ENCODE data around the gene PUDP.
A peak's percentile ranks its signal among the peaks of the same experiment; 100 is the strongest.
"Not testable (repeated sequence)": the region's sequence is repeated elsewhere in the genome, so short reads cannot be mapped to it uniquely, and the experiment has no call there.

The PUDP gene

DNA sequence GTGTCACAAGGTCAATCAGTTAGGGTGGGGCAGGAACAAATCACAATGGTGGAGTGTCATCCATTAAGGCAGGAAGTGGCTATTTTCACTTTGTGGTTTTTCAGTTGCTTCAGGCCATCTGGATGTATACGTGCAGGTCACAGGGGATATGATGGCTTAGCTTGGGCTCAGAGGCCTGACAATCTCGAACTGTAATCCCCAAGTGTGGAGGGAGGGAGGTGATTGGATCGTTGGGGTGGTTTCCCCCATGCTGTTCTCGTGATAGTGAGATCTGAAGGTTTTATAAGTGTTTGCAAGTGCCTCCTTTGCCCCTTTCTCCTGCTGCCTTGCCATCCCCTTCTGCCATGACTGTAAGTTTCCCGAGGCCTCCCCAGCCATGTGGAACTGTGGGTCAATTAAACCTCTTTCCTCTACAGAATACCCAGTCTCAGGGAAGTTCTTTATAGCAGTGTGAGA, 37.1 kb downstream of the PUDP start:
- no peak for DNase-seq (ENCODE audit: low read depth in 2 of 3, low spot score in 1 of 3)

DNA sequence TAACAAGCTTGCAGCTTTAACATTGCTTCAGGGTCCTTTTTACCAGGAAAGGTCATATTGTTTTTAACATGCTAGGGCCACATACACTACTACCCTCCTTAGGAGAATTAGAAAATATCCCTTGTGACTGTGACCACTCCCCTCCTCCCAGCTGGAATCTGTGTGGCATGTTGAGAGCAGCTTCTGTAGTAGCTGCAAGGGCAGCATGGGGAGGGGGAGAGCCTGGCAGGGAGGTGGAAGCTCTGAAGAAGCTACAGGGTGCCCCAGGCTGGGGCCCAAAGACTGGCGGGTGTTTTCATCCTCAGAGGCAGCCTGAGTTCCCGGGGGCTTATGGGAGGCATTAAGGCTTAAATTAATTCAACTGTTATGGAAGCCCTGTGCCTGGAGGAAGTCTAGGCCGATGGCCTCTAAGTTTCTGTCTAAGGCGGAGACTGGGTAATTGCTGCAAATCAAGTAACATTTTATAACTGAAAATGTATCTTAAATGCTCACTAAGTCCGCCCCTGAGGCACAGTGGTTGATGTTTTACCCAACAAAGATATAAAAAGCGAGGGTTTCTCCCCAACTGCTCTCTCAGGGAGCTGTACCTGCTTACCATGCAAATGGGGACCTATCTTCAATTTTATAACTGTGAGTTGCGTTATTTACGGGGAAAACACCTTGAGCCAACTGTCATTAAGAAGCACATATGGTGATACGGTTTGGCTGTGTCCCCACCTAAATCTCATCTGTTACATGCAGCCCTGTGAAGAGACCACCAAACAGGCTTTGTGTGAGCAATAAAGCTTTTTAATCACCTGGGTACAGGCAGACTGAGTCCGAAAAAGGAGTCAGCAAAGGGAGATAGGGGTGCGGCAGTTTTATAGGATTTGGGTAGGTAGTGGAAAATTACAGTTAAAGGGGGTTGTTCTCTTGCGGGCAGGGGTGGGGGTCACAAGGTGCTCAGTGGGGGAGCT, 37.8 kb downstream of the PUDP start:
- DNase-seq (ENCODE audit: low read depth in 2 of 3, low spot score in 1 of 3): no peak

DNA sequence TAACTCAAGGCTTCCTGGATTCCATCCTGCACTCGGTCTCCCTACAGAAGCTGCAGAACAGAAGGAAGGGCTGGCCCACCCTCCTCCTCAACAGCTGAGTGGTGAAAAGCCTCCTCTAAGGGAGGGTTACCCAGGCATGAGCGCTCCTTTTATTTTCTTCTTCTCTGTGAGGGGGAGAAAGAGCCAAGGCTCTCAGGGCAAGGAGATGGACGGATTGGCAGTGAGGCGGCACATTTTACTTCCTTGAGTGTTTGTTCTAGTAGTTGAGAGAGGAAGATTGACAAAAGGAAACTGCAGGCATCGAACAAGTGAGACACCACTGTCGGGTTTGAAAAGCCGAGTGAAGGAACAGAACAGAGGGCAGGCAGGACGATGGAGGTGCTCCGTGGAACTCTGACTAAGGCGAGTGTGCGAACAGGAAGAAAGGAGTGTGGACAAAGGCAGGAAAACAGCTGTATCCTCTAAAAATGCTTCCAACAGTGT, 38.9 kb downstream of the PUDP start:
- DNase-seq (ENCODE audit: low read depth in 2 of 3, low spot score in 1 of 3): no peak

DNA sequence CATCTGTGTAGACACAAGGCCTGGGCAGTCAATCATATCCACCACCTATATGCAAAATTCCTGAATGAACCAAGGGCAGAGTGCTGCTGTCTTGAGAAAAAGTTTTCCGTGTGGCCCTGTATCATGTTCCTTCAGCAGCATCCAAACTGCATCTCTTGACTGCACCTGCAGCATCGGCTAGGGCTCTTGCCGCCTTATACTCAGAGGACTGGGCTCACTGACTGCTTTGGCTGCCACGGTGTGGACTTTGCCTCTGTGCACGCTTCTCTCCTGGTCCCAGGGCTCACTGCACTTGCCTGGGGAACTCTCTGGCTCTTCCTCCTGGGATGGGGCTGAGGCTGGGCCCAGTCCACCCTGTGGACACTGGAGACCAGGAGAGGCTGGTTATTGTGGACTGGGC, 39.9 kb downstream of the PUDP start:
- DNase-seq (ENCODE audit: low read depth in 2 of 3, low spot score in 1 of 3): no peak

DNA sequence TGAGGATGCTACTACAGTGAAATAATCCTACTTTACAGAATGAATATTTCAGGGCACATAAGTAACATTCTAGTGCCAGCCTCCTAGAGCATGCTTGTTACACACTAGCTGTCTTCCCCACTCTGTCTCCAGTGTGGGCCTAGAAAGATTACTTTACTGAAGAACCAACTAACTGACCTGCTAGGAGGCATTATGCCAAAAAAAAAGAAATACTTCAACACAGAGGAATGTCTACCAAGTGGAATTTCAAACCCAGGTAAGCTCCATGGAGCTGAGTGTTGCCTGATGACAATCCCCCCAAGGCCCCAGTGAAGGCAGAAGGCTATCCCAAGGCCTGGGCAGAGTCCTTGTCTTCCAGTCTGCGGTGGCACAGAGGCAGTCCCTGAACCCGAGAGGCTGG, 41.3 kb downstream of the PUDP start:
- no peak for DNase-seq (ENCODE audit: low read depth in 2 of 3, low spot score in 1 of 3)

DNA sequence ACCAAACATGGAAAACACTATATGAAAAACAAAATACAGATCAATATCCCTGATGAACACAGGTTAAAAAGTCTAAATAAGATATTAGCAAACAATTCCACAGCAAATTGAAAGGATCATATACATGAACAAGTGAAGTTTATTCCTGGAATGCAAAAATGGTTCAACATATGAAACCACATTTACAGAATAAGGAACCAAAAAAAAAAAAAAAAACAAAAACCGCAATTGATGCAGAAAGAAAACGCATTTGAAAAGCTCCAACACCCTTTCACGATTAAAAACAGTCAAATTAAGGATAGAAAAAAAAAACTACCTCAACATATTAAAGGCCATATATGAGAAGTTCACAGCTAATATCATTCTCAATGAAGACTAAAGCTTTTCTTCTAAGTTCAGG, 45.8 kb downstream of the PUDP start:
- DNase-seq (ENCODE audit: low read depth in 2 of 3, low spot score in 1 of 3): no peak

DNA sequence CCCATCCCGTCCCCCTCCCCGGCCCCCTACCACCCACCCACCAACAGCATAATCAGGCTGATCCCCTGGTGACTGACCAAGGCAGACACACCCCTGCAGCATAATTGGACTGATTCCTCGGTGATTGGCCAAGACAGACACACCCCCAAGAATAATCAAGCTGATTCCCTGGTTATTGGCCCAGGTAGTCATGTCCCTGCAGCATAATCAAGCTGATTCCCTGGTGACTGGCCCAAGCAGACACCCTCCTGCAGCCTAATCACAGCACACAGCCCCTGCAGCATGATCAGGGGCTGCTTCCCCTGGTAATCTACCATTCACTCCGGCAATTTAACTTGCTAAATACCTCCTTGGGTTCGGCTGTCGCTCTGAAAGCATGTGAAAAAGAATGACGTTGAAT, 47.9 kb downstream of the PUDP start:
- no peak for DNase-seq (ENCODE audit: low read depth in 2 of 3, low spot score in 1 of 3)

DNA sequence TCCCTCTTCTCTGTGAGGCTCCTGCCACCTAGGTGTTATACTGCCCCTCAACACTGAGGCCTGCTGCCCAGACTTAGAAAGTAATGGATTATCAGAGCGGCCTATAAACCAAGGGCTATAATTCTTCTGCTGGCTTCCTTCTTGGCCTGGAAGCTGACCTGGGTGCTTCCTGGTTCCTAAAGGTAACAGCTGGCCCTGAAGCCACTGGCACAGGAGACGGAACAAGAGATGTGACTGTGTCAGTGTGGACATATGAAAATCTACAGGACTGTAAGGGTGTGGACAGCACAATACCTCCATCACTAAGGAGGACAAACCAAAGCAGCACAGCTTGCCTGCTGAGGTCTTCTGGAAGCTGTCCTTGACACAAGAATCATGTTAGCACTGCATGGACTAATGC, 52.3 kb downstream of the PUDP start:
- DNase-seq (ENCODE audit: low read depth in 2 of 3, low spot score in 1 of 3): not testable (repeated sequence)

DNA sequence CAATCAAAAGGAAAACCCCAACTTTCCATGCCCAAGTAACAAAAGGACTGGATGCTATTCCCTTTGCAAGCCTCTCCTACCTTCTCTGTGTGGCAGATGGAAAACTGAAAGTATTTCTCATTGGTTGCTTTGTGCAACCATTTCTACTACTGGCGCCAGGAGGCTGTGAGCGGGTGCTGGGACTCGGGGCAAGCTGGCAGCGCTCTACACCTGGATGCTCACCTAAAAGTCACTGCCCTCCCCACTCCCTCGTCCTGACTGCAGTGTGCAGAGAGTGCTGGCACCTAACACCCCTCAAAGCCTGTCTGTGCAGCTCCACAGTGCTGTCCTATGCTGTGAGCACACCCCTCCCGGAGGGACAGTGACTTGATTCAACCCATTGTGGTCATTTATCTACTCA, 54.6 kb downstream of the PUDP start:
- DNase-seq (ENCODE audit: low read depth in 2 of 3, low spot score in 1 of 3): no peak

DNA sequence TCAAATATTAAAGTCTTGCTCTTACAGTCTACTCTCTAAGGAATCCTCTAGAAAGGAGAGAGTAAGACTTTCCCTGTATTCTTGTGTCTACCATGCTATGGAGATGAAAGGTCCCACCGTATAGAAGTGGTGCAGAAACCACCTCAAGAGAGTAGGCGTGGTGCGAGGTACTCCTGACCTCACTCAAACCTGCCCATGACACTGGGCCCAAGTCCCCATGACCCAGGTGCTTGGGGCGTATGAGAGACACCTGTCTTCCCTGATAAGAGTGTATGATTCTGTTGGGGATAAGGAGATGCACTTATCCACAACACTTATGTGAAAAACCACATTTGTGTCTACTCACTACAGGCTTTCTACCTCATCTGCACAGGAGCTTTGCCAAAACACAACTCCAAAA, 55.4 kb downstream of the PUDP start:
- DNase-seq (ENCODE audit: low read depth in 2 of 3, low spot score in 1 of 3): no peak

DNA sequence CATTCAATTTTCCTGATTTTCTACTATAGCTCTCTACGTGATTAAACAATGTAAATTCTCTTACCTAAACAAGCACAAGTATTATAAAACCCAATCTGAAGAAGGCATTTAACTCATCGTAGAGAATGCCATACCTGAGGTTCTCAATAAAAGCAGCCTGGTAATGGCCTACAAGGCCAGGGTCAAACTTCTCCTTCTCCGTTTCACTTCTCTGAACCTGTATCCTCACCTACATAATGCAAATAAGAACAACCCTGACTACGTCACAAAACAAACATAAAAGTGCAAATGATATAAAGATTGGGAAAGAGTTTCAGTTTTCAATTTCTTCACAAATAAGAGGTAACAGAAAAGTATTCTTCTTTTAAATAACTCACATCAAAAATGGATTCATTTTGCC, 56.0 kb downstream of the PUDP start:
- DNase-seq (ENCODE audit: low read depth in 2 of 3, low spot score in 1 of 3): no peak

DNA sequence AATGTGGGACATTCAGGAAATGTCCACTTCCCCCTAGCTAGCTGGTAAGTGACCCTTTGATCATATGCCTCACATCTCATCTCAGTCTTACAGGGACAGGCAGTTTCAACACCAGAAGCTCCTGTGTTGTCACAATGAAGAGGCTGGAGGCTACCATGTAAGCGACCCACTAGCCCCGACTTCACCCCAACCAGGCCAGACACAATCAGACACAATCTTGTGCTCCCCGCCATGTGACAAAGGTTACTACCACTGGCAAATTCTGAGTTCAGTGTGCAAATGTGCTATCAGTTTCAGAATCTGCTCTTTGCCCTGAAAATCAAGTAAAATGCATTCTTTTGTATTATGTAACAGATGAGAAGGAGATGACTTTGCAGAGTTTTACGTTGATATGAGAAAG, 57.3 kb downstream of the PUDP start:
- no peak for DNase-seq (ENCODE audit: low read depth in 2 of 3, low spot score in 1 of 3)

DNA sequence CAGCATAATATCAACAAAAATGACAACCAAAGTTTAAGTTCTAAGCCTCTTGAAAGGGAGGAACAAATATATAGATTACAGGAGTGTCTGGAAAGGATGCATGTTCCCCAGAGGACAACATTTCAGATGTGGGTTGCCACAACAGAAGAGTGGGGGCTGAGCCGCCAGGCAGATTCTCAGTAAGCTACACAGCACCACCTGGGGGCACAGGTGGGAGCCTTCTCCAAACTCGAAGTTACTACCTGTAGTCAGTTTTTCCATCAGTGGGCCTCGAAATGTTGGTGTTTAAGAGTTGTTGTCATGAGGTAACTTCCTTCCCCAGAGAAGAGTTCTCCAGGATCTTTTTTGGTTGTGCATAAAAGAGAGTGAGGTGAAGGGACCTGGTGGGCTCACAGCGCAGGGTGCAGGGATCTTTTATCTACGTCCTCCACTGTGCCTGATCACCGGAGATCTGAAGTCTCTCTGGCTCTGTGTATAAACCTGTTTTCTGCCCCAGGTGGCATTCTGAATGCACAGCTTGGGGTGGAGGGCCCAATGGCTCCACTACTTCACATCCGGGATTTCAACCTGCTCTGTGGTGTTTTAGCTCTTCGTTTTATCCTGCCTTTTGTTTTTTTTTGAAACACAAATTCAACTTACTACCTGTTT, 58.9 kb downstream of the PUDP start:
- DNase-seq (ENCODE audit: low read depth in 2 of 3, low spot score in 1 of 3): peak in 1 of 3 donors; percentile 19

DNA sequence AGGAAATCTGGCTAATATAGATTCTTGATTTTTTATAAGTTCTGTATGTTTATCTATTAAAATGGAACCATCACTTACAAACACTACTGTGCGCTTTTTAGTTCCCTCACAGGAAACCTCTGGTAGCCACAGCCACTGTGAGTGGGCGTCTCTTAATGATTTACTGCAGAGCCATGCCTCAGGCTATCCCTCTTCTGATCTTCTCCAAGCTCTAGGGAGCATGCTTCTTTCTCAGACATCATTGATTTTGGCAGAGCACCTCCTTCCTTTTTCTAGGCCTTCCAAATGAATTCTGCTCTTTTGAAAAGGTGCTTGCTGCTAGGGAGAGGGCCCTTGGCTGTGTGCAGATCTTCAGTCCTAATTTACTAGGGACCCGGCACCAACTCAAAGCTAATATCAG, 61.6 kb downstream of the PUDP start:
- no peak for DNase-seq (ENCODE audit: low read depth in 2 of 3, low spot score in 1 of 3)

DNA sequence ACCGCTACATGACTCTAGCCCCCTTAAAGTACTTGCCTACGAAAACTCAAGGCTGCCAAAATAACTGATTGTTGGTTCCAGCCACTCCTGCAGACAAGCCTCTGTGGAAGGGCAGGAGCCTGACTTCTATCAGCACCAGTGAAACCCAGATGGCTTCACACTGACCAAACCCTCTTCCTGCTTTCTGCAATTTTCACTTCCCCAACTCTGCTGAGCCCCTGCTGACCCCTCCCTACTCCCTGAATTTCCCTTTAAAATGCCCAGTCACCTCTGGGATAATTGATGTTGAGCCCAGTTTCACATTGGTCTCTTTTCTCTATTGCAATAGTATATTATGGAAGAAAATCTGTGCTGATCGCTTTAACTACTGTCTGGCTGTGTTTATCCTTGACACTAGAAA, 62.1 kb downstream of the PUDP start:
- DNase-seq (ENCODE audit: low read depth in 2 of 3, low spot score in 1 of 3): no peak

DNA sequence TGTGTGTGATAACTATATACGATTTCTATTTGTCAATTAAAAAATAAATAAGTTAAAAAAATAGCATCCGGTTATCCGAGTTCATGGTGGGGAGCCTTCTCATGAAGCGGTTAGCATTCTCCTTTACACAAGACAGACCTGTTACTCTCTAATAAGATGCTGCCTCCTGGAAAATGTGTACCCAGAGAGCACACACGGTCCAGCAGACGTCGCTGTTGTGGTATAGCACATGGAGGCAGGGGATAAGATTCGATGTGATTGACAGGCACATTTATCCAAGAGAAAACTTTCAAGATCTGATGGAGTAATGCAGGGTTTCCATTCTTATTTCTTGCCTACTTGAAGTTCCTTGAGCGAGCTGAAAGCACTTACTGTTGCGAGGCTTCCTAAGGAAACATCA, 63.1 kb downstream of the PUDP start:
- DNase-seq (ENCODE audit: low read depth in 2 of 3, low spot score in 1 of 3): no peak

DNA sequence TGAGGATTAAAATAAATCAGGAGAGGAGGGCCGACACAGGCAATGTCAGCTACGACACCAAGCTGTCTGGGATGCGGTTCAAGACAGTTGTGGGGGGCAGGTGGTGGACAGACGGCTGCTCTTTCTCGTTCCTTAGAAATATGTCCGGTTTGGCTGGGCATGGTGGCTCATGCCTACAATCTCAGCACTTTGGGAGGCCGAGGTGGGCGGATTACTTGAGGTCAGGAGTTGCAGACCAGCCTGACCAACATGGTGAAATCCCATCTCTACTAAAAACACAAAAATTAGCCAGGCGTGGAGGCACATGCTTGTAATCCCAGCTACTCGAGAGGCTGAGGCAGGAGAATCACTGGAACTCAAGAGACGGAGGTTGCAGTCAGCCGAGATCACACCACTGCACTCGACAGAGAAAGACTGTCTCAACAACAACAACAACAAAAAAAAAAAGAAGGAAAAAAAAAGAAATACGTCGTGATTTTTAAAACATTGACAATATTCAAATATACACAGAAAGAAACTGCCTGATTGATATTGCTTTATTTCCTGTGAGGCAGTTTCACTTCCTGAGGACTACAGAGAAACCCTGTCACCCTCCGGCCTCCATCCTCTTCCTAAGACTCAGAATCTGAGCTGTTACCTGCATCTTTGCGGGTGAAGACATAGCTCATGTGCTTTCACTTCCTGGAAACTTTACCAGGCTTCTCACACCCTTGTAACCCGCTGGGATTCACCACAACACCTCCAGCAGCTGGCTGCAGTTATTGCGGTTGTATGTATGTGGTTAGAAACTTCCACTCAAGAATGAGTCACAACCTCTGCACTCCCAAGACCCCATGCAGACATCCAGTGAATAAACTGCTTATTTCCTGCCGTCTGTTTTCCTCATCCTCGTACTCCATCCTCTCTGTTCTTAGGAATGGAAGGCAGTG, 64.2 kb downstream of the PUDP start:
- DNase-seq (ENCODE audit: low read depth in 2 of 3, low spot score in 1 of 3): peak; percentile 28 to 62 (median 40)

DNA sequence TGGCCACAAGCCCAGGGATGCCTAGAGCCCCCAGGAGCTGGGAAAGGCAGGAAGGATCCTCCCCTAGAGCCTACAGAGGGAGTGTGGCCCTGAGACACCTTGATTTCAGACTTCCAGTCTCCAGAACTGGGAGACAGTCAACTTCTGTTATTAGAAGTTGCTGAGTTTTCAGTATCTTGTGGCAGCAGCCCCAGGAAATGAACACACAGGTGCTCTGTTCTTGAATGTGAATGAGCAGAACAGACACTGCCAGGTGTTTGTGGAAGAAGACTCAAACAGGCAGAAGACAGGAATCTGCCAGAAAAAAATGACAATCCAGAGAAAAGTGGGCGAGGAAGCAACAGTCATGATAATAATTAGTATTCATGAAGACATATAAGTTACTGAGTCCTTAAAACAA, 64.9 kb downstream of the PUDP start:
- no peak for DNase-seq (ENCODE audit: low read depth in 2 of 3, low spot score in 1 of 3)

DNA sequence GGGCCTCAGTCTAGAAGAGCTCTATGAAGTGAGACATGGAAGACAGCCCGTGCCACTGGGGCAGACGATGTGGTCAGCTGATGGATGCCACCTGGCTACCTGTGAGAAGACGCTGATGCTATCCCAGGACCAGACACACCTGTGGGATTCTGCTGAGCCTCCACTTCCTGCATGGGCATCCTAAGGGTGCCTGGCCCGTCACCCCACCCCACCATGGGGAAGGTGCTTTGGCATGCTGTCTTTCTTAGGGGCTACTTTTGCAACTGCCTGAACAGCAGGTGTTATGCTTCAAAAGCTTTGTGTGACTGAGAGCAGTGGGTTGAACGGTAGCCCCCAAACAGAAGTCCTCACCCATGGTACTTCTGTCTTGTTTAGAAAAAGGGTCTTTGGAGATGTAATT, 65.4 kb downstream of the PUDP start:
- no peak for DNase-seq (ENCODE audit: low read depth in 2 of 3, low spot score in 1 of 3)

DNA sequence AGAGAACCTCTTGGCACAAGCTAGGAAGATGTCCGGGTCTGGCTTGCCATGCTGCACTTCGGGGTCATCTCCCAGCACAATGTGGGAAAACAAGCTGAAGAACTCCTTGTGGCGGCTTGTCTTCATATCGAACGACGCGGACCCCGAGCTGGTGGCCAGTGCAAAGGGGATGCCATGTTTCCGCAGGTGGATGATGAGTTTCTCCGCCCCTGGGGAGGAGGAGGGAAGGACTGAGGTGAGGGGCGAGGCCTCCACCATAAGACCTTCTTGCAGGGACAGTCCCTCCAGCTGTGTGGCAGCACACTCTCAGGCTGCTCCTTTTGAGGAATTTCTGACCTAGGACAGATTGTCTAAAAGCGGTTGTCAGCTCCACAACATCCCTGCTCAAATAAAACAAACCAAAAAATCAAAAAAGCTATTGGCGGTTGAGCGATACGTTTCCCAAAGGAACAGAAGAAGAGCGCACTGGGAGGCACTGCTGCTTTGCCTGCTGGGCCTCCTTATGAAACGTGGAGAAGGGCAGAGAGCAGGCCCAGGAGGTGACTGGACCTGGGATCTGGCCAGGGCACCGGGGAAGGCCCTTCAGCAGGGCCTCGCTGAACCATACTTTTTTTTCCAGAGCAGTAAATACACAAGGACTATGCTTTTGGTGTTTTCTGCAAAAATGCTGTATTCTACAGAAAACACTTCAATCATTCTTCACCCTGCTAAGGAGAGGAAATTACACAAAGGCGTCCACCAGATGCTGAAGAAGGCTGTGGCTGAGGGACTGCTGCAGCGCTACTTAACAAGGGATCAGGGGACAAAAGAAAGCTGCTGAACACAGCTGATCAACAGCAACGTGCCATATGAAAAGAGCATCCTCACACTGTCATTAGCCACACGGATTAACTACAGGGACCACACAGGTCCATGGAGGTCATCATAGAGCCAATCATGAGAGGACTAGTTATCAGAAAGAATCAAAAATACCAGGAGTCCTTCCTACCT, 70.4 kb downstream of the PUDP start:
- DNase-seq (ENCODE audit: low read depth in 2 of 3, low spot score in 1 of 3): no peak

Measured in stimulated activated CD4-positive, alpha-beta T cell treated with anti-CD3 and anti-CD28 coated beads, Interleukin-12 subunit alpha, Interleukin-12 subunit beta, amount 100 ng/mL, for 48 hours (primary cell).